Suppressor macrophage treated with lipopolysaccharide for 1 hour (primary cell): ENCODE measurements around the gene RNF187.
A peak's percentile ranks its signal among the peaks of the same experiment; 100 is the strongest.

Source experiments
- DNase-seq, 3 donors: peaks; one replicate each; pipeline ENCODE4 v3.0.0-alpha.2; 2020 to 2022

RNF187 gene

DNA sequence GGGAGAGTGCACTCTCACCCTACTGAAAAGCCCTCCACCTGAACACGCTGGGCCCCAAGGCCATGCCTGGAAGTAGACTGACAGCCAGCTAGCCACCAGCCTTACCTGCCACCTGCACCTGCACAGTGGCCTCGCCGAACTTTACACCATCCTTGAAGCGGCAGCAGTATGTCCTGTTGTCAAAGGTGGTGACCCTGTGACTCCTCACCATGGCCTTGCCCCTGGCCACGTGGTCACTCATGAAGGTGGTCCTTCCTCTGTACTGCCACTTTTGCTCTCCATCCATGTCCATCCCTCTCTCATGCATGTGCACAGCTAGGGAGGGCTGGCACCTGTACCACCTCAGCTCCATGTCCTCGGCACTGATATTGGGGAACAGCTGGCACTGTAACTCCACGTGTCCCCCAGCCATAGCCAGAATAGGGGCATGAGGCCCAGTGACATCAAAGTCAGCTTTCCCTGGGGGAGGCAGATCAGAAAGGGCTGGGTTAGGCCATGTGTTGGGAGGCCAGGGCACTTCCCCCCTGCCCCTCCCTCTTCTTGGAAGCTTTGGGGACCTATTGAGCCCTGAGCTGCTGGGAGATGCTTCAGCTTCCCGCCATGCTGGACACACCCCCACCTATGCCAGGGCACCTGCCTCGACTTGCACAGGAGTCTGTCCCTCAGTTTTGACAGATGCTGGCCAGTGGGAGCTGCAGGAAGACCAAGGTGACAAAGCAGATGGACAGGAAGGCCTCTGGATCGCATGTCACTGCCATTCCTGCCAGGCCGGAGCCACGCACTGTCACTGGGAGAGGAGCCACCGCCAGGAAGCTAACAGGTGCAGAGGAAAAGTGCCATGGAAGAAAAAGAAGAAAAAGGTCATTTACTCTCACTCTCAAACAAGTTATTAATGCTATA lies 24.6 kb downstream of the RNF187 start:
- DNase-seq, result no peak

DNA sequence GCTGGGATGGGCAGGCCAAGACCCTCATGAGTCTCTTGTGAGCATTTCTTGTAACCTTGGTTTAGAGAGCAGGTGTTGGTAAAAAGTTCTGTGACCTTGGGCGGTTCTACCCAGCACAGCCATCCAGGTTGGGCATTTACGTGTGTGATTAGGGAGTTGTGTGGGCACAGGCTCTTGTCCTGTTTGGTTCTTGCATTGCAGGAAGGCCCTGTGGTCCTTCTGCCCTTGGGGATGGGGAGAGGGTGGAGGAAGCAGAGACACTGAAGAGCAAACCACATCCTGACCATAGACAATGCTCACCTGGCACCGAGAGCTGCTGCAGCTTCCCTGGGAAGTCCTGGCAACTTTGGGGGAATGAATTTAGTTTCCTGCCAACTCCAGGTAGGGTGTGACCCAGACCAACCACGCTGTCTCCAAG lies 25.6 kb downstream of the RNF187 start:
- no peak for DNase-seq

DNA sequence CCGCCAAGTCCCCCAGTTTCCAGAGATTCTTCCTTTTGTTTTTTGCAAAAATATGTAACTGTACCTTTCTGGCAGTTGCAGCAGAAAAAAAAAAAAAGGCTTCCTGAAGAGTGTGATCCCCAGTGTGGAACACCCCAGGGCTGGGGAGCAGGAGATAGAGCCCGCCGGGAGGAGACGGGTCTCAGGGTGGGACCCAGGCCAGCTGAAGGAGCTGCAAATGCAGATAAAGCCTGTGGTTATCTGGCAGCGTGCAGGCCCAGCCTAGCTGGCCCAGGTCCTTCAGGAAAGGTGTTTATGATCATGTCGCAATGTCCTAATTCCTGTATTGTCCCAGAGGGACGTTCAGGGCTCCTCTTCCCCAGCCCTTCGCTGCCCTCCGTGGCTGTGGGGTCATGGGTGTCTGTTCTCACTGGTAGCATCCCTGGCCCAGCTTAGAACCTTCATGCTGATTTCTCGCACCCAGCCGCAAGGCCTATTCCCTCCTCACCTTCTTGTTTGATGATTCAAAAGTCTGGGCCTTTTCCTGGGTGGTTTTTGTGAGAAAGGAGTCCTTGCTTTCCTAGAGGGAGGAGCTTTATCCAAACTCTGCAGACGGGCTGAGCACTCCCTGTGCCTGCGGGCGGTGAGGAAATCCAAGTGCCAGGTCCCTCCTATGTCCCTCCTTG lies 26.2 kb downstream of the RNF187 start:
- DNase-seq, result no peak

DNA sequence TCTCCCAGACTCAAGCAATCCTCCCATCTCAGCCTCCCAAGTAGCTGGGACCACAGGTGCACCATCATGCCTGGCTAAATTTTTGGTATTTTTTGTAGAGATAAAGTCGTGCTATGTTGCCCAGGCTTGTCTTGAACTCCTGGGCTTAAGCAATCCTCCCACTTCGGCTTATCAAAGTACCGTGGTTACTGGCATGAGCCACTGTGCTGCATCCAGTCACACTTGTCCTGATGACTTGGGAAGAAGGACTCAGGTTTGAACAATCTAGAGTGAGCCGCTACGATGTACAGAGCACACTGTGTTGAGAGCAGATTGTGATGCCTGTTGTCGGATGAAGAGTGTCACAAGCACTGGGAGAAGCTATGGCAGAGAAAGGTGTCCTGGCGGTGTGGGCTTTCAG lies 27.2 kb downstream of the RNF187 start:
- DNase-seq, result no peak

DNA sequence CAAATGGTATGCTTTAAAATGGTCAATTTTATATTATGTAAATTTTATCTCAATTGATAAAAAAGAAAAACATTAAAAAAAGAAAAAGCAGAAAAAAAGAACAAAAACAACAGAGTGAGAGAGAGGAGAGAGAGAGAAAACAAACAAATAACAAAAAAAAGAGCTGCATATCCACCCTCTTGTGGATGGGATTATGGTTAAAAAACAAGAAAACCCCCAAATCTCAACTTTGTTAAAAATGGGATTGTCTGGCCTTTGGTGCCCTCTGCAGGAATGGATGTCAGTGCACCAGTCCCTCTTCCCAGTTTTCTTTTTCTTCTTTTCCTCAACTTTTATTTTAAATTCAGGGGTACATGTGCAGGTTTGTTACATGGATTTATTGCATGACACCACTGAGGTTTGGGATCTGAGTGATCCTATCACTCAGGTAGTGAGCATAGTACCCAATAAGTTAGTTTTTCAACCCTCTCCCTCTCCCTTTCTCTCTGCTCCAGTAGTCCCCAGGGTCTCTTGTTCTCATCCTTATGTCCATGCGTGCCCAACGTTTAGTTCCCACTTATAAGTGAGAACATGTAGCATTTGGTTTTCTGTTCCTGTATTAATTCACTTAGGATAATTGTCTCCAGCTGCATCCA lies 28.1 kb downstream of the RNF187 start:
- peak; percentile 66 to 71 (median 70) for DNase-seq

DNA sequence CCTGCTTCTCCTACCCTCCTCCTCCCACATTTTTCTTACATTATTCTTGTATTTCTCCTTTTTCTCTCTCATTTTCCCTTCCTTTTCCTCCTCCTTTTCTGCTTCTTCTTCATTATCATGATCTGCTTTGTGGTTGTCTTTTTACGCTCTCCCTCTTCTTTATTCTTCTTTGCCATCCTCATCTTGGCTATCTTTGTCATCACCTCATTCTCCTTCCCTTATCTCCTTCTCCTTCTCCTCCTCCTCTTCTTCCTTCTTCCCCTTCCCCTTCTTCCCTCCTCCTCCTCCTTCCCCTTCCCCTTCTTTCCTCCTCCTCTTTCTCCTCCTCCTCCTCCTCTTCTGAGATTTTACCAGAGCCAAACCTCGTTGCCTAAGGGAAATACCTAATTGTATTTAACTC lies 30.5 kb downstream of the RNF187 start:
- DNase-seq, result no peak

DNA sequence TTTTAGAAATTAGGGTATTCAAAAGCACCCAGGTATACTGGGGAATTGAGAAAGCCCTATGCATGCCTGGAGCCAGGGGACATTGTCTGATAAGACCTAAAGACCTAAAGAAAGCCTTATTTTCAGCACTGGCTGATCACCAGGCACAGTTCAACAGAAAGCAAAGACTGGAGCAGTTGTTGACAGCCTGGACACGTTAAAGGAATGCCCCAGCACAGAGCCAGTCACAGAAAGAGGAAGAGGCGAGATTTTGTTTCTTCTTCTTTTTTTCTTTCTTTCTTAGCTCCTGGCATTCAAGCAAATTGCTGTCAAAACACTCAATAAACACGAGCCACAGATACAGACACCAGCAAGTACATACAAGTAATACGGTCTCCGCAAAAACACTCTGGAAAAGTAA lies 40.4 kb downstream of the RNF187 start:
- peak; percentile 25 to 38 (median 25) for DNase-seq

DNA sequence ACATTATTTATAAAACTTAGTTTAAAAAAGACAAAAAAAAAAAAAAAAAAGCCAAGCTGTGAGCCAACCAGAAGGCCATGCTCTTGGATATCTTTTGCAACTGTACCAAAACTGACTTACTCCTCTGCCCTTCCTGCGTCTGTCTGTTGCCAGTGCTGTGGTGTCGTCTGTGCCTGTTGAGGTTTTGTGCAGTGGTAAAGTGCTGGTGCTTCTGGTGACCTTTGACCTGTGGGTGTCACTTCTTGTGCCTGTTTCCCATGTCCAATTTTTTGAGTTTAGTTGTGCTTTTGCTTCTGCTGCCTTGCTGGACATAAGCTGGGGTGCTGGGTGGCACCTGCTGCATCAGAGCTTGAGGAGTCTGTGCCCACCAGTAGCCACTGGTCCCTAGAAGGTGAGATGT lies 41.4 kb downstream of the RNF187 start:
- no peak for DNase-seq

DNA sequence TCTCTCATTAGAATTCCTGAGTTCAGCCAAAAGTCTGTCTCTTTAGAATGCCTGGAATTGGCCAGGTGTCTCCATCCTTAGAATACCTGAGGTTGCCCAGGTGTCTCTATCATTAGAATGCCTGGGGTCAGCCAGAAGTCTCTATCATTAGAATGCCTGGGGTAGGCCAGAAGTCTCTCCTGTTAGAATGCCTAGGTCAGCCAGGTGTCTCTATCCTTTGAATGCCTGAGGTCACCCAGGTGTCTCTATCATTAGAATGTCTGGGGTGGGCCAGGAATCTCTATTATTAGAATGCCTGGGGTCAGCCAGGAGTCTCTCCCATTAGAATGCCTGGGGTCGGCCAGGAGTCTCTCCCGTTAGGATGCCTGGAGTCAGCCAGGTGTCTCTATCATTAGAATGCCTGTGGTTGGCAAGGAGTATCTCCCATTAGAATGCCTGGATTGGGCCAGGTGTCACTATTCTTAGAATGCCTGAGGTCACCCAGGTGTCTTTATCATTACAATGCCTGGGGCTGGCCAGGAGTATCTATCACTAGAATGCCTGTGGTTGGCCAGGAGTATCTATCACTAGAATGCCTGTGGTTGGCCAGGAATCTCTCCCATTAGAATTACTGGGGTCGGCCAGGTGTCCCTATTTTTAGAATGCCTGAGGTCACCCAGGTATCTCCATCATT lies 43.0 kb downstream of the RNF187 start:
- no peak for DNase-seq

DNA sequence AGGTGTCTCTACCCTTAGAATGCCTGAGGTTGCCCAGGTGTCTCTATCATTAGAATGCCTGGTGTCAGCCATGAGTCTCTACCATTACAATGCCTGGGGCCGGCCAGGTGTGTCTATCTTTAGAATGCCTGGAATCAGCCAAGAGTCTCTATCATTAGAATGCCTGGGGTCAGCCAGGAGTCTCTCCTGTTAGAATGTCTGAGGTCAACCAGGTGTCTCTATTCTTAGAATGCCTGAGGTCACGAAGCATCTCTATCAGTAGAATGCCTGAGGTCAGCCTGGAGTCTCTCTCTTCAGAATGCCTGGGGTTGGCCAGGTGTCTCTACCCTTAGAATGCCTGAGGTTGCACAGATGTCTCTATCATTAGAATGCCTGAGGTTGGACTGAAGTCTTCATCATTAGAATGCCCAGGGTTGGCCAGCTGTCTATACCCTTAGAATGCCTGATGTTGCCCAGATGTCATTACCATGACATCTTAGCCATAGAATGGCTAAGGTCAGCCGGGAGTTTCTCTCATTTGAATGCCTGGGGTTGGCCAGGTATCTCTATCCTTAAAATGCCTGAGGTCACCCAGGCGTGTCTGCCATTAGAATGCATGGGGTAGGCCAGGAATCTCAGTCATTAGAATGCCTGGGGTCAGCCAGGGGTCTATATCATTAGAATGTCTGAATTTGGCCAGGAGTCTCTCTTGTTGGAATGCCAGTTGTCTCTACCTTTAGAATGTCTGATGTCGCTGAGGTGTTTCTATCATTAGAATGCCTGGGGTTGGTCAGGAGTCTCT lies 44.0 kb downstream of the RNF187 start:
- no peak for DNase-seq

DNA sequence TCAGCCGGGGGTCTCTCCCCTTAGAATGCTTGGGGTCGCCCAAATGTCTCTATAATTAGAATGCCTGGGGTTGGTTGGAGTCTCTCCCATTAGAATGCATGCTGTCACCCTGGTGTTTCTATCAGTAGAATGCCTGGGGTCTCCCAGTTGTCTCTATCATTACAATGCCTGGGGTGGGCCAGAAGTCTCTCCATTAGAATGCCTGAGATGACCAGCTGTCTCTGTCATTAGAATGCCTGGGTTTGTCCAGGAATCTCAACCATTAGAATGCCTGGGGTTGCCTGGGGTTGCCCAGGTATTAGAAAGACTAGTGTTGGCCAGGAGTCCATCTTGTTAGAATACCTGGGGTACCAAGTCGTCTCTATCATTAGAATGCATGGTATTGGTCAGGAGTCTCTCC lies 51.6 kb downstream of the RNF187 start:
- no peak for DNase-seq

DNA sequence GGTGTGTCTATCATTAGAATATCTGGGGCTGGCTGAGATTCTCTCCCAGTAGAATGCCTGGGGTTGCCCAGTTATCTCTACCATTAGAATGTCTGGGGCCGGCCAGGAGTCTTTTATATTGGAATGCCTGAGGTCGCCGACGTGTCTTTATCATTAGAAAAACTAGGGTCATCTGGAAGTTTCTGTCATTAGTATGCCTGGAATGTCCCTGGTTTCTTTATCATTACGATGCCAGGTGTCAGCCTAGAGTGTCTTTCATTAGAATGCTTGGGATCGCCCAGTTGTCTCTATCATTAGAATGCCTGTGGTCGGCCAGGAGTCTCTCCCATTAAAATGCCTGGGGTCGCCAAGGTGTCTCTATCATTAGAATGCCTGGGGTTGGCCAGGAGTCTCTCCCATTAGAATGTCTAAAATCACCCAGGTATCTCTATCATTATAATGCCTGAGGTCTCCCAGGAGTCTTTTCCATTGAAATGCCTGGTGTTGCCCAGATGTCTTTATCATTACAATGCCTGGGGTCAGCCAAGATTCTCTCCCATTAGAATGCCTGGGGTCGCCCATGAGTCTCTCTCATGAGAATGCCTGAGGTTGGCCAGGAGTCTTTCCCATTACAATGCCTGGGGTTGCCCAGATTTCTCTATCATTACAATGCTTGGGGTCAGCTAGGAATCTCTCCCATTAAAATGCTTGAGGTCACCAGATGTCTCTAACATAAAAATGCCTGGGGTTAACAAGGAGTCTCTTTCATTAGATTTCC lies 53.2 kb downstream of the RNF187 start:
- no peak for DNase-seq

DNA sequence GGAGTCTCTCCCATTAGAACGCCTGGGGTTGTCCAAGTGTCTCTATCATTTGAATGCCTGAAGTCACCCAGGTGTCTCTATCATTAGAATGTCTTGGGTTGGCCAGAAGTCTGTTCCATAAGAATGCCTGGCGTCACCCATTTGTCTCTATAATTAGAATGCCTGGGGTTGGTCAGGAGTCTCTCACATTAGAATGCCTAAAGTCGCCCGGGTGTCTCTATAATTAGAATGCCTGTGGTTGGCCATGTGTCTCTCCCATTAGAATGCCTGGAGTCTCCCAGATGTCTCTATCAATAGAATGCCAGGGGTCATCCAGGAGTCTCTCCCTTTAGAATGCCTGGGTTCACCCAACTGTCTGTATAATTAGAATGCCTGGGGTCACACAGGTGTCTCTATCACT lies 54.5 kb downstream of the RNF187 start:
- no peak for DNase-seq

DNA sequence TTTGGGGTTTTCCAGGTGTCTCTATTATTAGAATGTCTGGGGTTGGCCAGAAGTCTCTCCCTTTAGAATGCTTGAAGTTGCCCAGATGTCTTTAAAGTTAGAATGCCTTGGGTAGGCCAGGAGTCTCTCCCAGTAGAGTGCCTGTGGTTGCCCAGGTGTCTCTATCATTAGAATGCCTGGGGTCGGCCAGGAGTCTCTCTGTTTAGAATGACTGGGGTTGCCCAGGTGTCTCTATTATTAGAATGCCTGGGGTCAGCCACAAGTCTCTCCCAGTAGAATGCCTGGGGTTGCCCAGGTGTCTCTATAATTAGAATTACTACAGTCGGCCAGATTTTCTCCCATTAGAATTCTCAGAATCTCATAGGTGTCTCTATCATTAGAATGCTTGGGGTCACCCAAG lies 55.2 kb downstream of the RNF187 start:
- DNase-seq, result no peak

DNA sequence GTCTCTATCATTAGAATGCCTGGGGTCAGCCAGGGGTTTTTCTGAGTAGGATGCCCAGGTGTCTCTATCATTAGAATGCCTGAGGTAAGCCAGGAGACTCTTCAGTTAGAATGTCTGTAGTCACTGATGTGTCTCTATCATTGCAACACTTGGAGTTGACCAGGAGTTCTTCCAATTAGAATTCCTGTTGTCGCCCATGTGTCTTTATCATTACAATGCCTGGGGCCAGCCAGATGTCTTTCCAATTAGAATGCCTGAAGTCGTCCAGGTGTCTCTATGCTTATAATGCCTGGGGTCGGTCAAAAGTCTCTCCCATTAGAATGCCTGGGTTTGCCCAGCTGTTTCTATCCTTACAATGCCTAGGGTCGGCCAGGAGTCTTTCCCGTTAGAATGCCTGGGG lies 55.8 kb downstream of the RNF187 start:
- no peak for DNase-seq

DNA sequence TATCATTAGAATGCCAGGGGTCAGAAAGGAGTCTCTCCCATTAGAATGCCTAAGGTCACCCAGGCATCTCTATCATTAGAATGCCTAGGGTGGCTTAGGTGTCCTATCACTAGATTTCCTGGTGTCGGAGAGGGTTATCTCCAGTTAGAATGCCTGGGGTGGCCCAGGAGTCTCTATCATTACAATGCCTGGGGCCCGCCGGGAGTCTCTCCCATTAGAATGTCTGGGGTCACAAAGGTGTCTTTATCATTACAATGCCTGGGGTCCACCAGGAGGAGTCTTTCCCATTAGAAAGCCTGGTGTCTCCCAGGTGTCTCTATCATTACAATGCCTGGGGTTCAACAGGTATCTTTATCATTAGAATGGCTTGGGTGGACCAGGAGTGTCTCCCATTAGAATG lies 56.2 kb downstream of the RNF187 start:
- no peak for DNase-seq

DNA sequence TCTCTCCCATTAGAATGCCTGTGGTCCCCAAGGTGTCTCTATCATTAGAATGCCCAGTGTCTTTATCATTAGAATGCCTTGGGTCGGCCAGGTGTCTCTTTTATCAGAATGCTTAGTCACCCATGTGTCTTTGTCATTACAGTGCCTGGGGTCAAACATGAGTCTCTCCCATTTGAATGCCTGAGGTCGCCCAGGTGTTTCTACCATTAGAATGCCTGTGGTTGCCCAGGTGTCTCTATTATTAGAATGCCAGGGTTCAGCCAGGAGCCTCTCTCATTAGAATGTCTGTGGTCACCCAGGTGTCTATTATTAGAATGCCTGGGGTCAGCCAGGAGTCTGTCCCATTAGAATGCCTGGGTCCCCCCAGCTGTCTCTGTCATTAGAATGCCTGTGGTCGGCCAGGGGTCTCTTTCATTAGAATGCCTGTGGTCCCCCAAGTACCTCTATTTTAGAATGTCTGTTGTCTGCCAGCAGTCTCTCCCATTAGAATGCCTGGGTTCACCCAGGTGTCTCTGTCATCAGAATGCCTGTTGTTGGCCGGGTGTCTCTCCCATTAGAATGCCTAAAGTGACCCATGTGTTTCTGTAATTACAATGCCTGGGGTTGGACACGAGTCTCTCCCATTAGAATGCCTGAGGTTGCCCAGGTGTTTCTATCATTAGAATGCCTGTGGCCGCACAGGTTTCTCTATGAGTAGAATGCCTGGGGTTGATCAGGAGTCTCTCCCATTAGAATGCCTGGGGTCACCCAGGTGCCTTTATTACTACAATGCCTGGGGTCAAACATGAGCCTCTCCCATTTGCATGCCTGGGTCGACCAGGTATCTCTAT lies 57.1 kb downstream of the RNF187 start:
- DNase-seq, result no peak

DNA sequence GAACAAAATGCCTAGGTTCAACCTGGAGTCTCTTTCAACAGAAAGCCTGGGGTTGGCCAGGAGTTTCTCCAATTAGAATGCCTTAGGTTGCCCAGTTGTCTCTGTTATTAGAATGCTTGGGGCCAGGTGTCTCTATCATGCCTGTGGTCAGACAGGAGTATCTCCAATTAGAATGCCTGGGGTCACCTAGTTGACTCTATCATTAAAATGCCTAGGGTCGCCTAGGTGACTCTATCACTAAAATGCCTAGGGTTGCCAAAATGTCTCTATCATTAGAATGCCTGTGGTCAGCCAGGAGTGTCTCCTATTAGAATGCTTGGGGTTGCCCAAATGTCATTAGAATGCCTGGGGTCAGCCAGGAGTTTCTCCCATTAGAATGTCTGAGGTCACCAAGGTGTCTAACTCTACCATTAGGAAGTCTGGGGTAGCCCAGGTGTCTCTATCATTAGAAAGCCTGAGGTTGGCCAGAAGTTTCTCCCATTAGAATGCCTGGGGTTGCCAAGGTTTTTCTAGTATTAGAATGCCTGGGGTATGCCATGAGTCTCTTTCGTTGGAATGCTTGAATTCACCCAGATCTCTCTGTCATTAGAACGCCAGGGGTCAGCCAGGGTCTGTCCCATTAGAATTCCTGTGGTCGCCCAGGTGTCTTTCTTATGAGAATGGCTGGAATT lies 57.9 kb downstream of the RNF187 start:
- no peak for DNase-seq
